Measurements from ENCODE around the gene GAS2L3.

DNA sequence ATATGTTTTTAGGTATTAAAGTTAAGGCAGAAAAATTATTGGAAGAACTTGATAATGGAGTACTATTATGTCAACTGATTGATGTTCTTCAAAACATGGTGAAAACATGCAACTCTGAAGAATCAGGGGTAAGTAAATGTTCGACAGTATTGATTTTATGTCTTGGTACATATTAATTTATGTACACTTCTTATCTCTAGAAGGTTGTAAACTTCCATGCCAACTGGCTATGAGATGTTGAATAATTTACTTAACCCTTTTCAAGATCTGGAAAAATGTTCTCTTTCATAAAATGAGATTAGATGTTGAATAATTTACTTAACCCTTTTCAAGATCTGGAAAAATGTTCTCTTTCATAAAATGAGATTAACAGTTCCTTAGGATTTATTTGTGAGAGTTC lies 28.1 kb downstream of the GAS2L3 start:
- no peak for TF ChIP-seq CTCF (IDR thresholded peaks at IDR 0.05)
- TF ChIP-seq EZH2 (IDR thresholded peaks at IDR 0.05; ENCODE audit: borderline replicate concordance, insufficient read depth, low read depth, low read length, poor library complexity, severe bottlenecking), result no peak
